ENCODE results near the gene ANAPC15. TPM values are rescaled to one million over a fixed set of nuclear protein-coding genes. Genes with fewer than 3 reads are reported as not detected.
A peak's percentile ranks its signal among the peaks of the same experiment; 100 is the strongest.

The ANAPC15 gene
- total and polyA plus RNA-seq, 2 of the 13 experiments (the other 11 are each of a cell fraction or from before 2014, with no cell fraction given): 18.8 to 25.7 TPM

- TF ChIP-seq ZNF160 (CRISPR knock-in tag; IDR thresholded peaks at IDR 0.05) (peak; percentile 30; the same call in 1 of the 2 replicates), ZNF414 (CRISPR knock-in tag; IDR thresholded peaks at IDR 0.05) (no peak), RAD21 (CRISPR knock-in tag; IDR thresholded peaks at IDR 0.05) (peak; percentile 39; the same call in 1 of the 2 replicates), ZNF337 (CRISPR knock-in tag; IDR thresholded peaks at IDR 0.05; ENCODE audit: borderline replicate concordance, low read depth) (0 out of 2 replicates have a peak, but pooled peaks have one; percentile 9), GLI4 (CRISPR knock-in tag; IDR thresholded peaks at IDR 0.05; ENCODE audit: borderline replicate concordance) (no peak), ZNF546 (CRISPR knock-in tag; conservative IDR thresholded peaks at IDR 0.05) (no peak; the same call in 1 of the 2 replicates), MIXL1 (CRISPR knock-in tag; IDR thresholded peaks at IDR 0.05) (no peak; the same call in 1 of the 2 replicates), FOXM1 (CRISPR knock-in tag; IDR thresholded peaks at IDR 0.05) (no peak), EEA1 (CRISPR knock-in tag; IDR thresholded peaks at IDR 0.05; ENCODE audit: borderline replicate concordance) (0 out of 2 replicates have a peak, but pooled peaks have one; percentile 53), HOMEZ (CRISPR knock-in tag; IDR thresholded peaks at IDR 0.05; ENCODE audit: low read depth) (peak; percentile 81; the same call in 1 of the 2 replicates), TFE3 (CRISPR knock-in tag; IDR thresholded peaks at IDR 0.05) (peak; percentile 98), ZNF768 (CRISPR knock-in tag; IDR thresholded peaks at IDR 0.05) (no peak; the same call in 1 of the 2 replicates), TCF12 (IDR thresholded peaks at IDR 0.05) (no peak), TCF12 (CRISPR knock-in tag; IDR thresholded peaks at IDR 0.05) (no peak), HNF4G (IDR thresholded peaks at IDR 0.05; ENCODE audit: borderline replicate concordance, low read depth, low read length) (no peak), HNF4G (CRISPR knock-in tag; IDR thresholded peaks at IDR 0.05; ENCODE audit: borderline replicate concordance, low read depth) (no peak), ATAD3A (CRISPR knock-in tag; IDR thresholded peaks at IDR 0.05) (no peak), PHF8 (CRISPR knock-in tag; IDR thresholded peaks at IDR 0.05) (peak; percentile 97), TSC22D2 (CRISPR knock-in tag; IDR thresholded peaks at IDR 0.05; ENCODE audit: borderline replicate concordance) (no peak; the same call in 1 of the 2 replicates), WIZ (CRISPR knock-in tag; IDR thresholded peaks at IDR 0.05) (no peak)
- TF ChIP-seq, protein P1, sequence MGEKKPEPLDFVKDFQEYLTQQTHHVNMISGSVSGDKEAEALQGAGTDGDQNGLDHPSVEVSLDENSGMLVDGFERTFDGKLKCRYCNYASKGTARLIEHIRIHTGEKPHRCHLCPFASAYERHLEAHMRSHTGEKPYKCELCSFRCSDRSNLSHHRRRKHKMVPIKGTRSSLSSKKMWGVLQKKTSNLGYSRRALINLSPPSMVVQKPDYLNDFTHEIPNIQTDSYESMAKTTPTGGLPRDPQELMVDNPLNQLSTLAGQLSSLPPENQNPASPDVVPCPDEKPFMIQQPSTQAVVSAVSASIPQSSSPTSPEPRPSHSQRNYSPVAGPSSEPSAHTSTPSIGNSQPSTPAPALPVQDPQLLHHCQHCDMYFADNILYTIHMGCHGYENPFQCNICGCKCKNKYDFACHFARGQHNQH (CRISPR knock-in tag; IDR thresholded peaks at IDR 0.05): no peak; the same call in 1 of the 2 replicates
These were observed 9.3 kb downstream of the ANAPC15 start, which contains the start of gene LAMTOR1 (continued) for GRCh38 chr11:72102946-72103753.
